Measurements from ENCODE around the gene DNAH11. TPM values are rescaled to one million over a fixed set of nuclear protein-coding genes. Genes with fewer than 3 reads are reported as not detected.
A peak's percentile ranks its signal among the peaks of the same experiment; 100 is the strongest.

The DNAH11 gene
- polyA plus RNA-seq, 1 donor from 2014 or later, result 0.16 TPM

- Histone ChIP-seq H3K9me3 (ENCODE audit: low read length) (no peaks in the 10 kb centered on the region), H3K9ac (ENCODE audit: low read length) (no peak overlapping the region), H3K9me2 (ENCODE audit: insufficient read depth, low read length) (no peaks in the 10 kb centered on the region), H3K4me2 (ENCODE audit: low read length) (no peak overlapping the region), H3K27ac (ENCODE audit: low read length) (no peak overlapping the region), H3K27me3 (ENCODE audit: insufficient read depth, low read depth, low read length) (peaks cover 24% of the 10 kb centered on the region), H3K36me3 (ENCODE audit: insufficient read depth, low read length) (no peaks in the 10 kb centered on the region), H3K4me3 (ENCODE audit: low read length) (no peak overlapping the region), H4K20me1 (ENCODE audit: insufficient read depth) (no peaks in the 10 kb centered on the region), H3K79me2 (replicated peaks; ENCODE audit: insufficient read depth, low read length) (no peaks in the 10 kb centered on the region), H2AFZ (ENCODE audit: low read depth, low read length) (no peak overlapping the region), H3F3A (ENCODE audit: insufficient read depth, low read length, poor library complexity, severe bottlenecking) (no peaks in the 10 kb centered on the region)
- no peak for TF ChIP-seq SMC3 (conservative IDR thresholded peaks at IDR 0.05; ENCODE audit: poor library complexity)
- no peak for TF ChIP-seq TAF1 (IDR thresholded peaks at IDR 0.05; ENCODE audit: low read depth)
- no peak for TF ChIP-seq POLR2AphosphoS5 (IDR thresholded peaks at IDR 0.05)
- TF ChIP-seq EP300 (conservative IDR thresholded peaks at IDR 0.05; ENCODE audit: poor library complexity, severe bottlenecking), result no peak
- TF ChIP-seq, protein P1, sequence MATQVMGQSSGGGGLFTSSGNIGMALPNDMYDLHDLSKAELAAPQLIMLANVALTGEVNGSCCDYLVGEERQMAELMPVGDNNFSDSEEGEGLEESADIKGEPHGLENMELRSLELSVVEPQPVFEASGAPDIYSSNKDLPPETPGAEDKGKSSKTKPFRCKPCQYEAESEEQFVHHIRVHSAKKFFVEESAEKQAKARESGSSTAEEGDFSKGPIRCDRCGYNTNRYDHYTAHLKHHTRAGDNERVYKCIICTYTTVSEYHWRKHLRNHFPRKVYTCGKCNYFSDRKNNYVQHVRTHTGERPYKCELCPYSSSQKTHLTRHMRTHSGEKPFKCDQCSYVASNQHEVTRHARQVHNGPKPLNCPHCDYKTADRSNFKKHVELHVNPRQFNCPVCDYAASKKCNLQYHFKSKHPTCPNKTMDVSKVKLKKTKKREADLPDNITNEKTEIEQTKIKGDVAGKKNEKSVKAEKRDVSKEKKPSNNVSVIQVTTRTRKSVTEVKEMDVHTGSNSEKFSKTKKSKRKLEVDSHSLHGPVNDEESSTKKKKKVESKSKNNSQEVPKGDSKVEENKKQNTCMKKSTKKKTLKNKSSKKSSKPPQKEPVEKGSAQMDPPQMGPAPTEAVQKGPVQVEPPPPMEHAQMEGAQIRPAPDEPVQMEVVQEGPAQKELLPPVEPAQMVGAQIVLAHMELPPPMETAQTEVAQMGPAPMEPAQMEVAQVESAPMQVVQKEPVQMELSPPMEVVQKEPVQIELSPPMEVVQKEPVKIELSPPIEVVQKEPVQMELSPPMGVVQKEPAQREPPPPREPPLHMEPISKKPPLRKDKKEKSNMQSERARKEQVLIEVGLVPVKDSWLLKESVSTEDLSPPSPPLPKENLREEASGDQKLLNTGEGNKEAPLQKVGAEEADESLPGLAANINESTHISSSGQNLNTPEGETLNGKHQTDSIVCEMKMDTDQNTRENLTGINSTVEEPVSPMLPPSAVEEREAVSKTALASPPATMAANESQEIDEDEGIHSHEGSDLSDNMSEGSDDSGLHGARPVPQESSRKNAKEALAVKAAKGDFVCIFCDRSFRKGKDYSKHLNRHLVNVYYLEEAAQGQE (IDR thresholded peaks at IDR 0.05; ENCODE audit: borderline replicate concordance), result no peak
- TF ChIP-seq EZH2 (IDR thresholded peaks at IDR 0.05; ENCODE audit: borderline replicate concordance, insufficient read depth, low read length, poor library complexity, severe bottlenecking), result no peak
- no peak for TF ChIP-seq RAD21 (conservative IDR thresholded peaks at IDR 0.05)
- no peak for TF ChIP-seq MXI1 (conservative IDR thresholded peaks at IDR 0.05; ENCODE audit: poor library complexity, severe bottlenecking)
- TF ChIP-seq CTCF (IDR thresholded peaks at IDR 0.05; ENCODE audit: poor library complexity, severe bottlenecking), result no peak
Observed at GRCh38 chr7:21538936-21539495, 3.8 kb upstream of the DNAH11 start.

- no peak overlapping the region for H2AFZ ChIP-seq (ENCODE audit: low read depth, low read length)
- no peak overlapping the region for H3K27ac ChIP-seq (ENCODE audit: low read length)
- no peaks in the 10 kb centered on the region for H4K20me1 ChIP-seq (ENCODE audit: insufficient read depth)
Observed at GRCh38 chr7:21543528-21544302, 876 bp downstream of the DNAH11 start.

More at GRCh38 chr7:21543528-21544302, 876 bp downstream of the DNAH11 start:
- no peaks in the 10 kb centered on the region for H3K79me2 ChIP-seq (replicated peaks; ENCODE audit: insufficient read depth, low read length)
- H3K36me3 ChIP-seq (ENCODE audit: insufficient read depth, low read length), result no peaks in the 10 kb centered on the region
- peaks cover 38% of the 10 kb centered on the region for H3K27me3 ChIP-seq (ENCODE audit: insufficient read depth, low read depth, low read length)
- H3F3A ChIP-seq (ENCODE audit: insufficient read depth, low read length, poor library complexity, severe bottlenecking), result no peaks in the 10 kb centered on the region
- no peak overlapping the region for H3K9ac ChIP-seq (ENCODE audit: low read length)
- H3K4me2 ChIP-seq (ENCODE audit: low read length), result peak overlapping the region; percentile 33
- no peaks in the 10 kb centered on the region for H3K9me3 ChIP-seq (ENCODE audit: low read length)
- TF ChIP-seq SMC3 (conservative IDR thresholded peaks at IDR 0.05; ENCODE audit: poor library complexity) (no peak), EP300 (conservative IDR thresholded peaks at IDR 0.05; ENCODE audit: poor library complexity, severe bottlenecking) (no peak), MXI1 (conservative IDR thresholded peaks at IDR 0.05; ENCODE audit: poor library complexity, severe bottlenecking) (no peak), TAF1 (IDR thresholded peaks at IDR 0.05; ENCODE audit: low read depth) (no peak)
- peak overlapping the region; percentile 74 for H3K4me3 ChIP-seq (ENCODE audit: low read length)
- H3K9me2 ChIP-seq (ENCODE audit: insufficient read depth, low read length), result no peaks in the 10 kb centered on the region

All from neural cell (in vitro differentiated cells).